Measurements from ENCODE around the gene SYCE1L.
"Not testable (repeated sequence)": the region's sequence is repeated elsewhere in the genome, so short reads cannot be mapped to it uniquely, and the experiment has no call there.

The SYCE1L gene, protein sequence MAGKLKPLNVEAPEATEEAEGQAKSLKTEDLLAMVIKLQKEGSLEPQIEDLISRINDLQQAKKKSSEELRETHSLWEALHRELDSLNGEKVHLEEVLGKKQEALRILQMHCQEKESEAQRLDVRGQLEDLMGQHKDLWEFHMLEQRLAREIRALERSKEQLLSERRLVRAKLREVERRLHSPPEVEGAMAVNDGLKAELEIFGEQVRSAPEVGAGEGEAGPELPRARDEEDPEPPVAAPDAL

DNA sequence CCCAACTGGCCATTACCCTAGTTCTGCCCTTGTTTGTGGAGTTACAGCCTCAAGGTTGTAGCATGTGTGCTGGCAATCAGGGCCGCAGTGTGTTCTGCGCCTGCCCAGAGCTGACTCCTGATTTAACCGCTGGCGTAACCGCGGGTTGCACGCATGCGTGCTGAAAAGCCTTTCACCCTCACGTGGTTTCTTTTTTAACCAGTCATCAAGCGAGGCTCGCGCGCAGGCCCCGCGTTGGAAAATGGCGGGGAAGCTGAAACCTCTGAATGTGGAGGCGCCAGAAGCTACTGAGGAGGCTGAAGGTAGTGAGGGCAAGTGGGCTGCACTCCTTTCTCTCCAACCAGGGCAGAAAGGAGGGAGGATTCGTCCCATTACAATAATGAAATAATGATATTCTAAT lies at the start of gene SYCE1L:
TSS of gene SYCE1L (plus strand) at position 198 of the 400 bp plus-strand sequence. CDS start at position 242, 44 bp downstream.
- Mint-ChIP-seq H3K27me3 (no peaks in the 10 kb centered on the region), H3K36me3 (peaks cover 2% of the 10 kb centered on the region), H3K9me3 (ENCODE audit: low read depth) (no peaks in the 10 kb centered on the region), H3K4me3 (no peak within 1 kb of the TSS), H3K27ac (no peak within 1 kb of the TSS), H3K4me1 (ENCODE audit: low read depth) (peaks cover 5% of the 10 kb centered on the region)

DNA sequence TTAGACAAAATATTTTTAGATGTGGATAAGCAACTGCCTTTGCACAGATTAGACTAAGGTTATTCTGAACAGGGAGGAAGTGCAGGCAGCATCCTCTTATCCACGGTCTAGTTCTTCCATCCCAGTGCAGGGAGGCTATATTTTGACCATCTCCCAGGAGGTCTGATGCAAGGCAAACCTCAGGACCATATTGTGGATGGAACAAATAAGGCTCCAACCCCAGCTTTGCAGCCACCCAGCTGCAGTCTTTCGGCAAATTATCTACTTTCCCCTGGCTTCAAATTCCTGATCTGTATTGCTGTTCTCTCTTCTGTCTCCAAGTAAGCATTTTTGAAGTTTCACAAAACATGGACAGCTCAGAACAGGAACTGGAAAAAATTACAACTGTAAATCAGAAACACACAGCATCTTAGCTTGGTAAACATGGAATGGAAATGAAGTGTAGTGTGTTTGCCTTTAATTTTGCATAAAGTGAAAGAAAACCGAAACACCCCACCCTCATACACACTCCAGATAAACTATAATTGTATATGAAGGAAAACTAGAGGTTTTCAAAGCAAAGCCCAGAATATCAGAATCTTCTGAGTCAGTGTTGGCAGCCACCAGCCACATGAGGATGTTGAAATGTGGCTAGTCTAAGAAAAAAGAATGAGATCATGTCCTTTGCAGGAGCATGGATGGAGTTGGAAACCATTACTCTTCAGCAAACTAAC lies 41.7 kb upstream of the SYCE1L start:
- no peak overlapping the region for H3K4me3 Mint-ChIP-seq

DNA sequence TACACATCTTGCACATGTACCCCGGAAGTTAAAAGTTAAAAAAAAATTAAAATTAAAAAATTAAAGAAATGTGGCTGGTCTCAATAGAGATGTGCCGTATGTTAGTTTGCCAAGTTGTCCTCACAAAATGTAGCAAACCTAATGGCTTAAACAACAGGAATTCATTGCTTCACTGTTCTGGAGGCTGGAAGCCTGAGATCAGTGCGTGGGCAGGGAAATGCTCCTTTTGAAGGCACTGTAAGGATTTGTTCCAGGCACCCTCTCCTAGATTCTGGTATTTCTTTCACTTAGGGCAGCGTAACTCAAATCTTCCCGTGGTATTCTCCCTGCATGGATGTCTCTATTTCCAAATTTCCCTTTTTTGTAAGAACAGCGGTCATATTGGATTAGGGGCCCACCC lies 40.9 kb upstream of the SYCE1L start:
- no peak overlapping the region for H3K27ac Mint-ChIP-seq
- no peaks in the 10 kb centered on the region for H3K4me1 Mint-ChIP-seq (ENCODE audit: low read depth)
- H3K36me3 Mint-ChIP-seq: no peaks in the 10 kb centered on the region
- no peak overlapping the region for H3K4me3 Mint-ChIP-seq
- H3K27me3 Mint-ChIP-seq: peaks cover 17% of the 10 kb centered on the region
- H3K9me3 Mint-ChIP-seq (ENCODE audit: low read depth): no peaks in the 10 kb centered on the region

More for the DNA sequence above, 41.7 kb upstream of the SYCE1L start:
- no peaks in the 10 kb centered on the region for H3K9me3 Mint-ChIP-seq (ENCODE audit: low read depth)
- peaks cover 17% of the 10 kb centered on the region for H3K27me3 Mint-ChIP-seq
- no peak overlapping the region for H3K27ac Mint-ChIP-seq
- H3K4me1 Mint-ChIP-seq (ENCODE audit: low read depth): no peaks in the 10 kb centered on the region
- no peaks in the 10 kb centered on the region for H3K36me3 Mint-ChIP-seq

DNA sequence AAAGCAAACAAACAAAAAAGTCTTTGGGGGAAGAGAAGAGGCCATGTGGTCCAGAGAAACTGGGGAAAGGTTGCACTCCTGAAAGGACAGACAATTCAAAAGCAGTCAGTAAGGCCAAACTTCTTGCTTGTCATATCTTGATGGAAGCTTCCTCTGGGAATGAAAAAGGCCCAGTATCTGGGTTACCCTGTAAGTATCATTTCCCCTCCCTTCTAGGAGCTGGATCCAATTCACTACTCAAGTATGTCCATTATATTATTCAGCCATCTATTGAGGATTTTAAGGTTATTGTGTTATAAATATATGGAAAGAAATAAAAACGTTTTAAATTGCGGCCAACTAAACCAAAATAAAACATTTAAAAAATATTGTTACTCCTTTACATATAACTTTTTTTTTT lies 34.2 kb upstream of the SYCE1L start:
- no peaks in the 10 kb centered on the region for H3K9me3 Mint-ChIP-seq (ENCODE audit: low read depth)
- no peaks in the 10 kb centered on the region for H3K36me3 Mint-ChIP-seq
- H3K4me3 Mint-ChIP-seq: no peak overlapping the region
- H3K27ac Mint-ChIP-seq: no peak overlapping the region
- peaks cover 12% of the 10 kb centered on the region for H3K27me3 Mint-ChIP-seq
- H3K4me1 Mint-ChIP-seq (ENCODE audit: low read depth): no peaks in the 10 kb centered on the region

DNA sequence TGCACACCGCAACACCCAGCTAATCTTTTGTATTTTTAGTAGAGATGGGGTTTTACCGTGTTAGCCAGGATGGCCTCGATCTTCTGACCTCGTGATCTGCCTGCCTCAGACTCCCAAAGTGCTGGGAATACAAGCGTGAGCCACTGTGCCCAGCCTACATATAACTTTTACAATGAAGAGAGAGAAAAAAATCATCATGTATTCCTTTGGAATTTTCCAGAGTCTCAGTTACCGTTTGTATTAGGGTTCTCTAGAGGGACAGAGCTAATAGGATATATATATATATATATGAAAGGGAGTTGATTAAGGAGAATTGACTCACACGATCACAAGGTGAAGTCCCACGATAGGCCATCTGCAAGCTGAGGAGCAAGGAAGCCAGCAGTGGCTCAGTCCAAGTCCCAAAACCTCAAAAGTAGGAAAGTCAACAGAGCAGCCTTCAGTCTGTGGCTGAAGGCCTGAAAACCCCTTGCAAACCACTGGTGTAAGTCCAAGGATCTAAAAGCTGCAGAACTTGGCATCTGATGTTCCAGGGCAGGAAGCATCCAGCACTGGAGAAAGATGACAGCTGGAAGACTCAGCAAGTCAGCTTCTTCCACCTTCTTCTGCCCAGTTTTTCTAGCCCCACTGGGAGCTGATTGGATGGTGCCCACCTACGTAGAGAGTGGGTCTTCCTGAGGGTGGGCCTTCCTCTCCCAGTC lies 33.5 kb upstream of the SYCE1L start:
- not testable (repeated sequence) for H3K36me3 Mint-ChIP-seq; H3K4me1 Mint-ChIP-seq (ENCODE audit: low read depth); H3K27ac Mint-ChIP-seq; H3K4me3 Mint-ChIP-seq; H3K9me3 Mint-ChIP-seq (ENCODE audit: low read depth)
- H3K27me3 Mint-ChIP-seq: peaks cover 13% of the 10 kb centered on the region

DNA sequence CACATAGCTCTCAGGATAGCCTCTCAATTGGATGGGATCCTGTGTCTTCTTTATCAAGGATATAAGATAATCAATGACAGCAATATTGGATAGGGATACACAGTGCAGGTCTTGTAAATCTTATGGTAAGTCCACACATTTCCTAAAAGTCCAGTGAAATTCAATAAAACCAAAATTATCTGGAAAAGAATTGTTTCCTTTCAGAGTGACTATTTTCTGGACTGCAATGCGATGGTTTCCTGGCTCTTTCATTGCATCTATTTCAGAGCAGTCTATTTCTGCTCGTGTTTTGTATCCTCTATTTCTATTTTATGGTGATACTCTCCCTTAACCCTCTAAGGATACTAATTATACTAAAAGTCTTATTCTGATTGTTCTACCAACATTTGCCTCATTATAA lies 32.5 kb upstream of the SYCE1L start:
- Mint-ChIP-seq H3K27ac (no peak overlapping the region), H3K9me3 (ENCODE audit: low read depth) (no peaks in the 10 kb centered on the region), H3K27me3 (peaks cover 13% of the 10 kb centered on the region), H3K4me3 (no peak overlapping the region), H3K36me3 (no peaks in the 10 kb centered on the region), H3K4me1 (ENCODE audit: low read depth) (no peaks in the 10 kb centered on the region)

DNA sequence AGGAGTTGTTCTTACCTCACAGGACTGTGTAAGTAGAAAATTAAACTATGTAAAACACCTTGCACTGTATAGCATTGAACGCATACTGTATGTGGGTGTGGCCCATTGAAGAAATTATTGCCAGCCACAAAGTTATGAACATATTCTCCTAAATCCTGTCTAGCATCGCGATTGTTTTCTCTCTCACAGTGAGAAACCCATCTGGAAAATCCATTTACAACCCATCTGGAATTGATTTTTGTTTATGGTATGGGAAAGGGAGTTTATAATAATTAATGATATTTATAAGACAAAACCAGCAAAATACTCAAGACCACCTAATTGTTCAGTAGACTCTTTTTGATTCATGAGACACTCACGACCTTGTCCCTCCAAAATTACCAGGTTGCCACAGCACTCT lies 30.3 kb upstream of the SYCE1L start:
- Mint-ChIP-seq H3K4me3 (no peak overlapping the region), H3K9me3 (ENCODE audit: low read depth) (no peaks in the 10 kb centered on the region), H3K36me3 (no peaks in the 10 kb centered on the region), H3K27me3 (peaks cover 18% of the 10 kb centered on the region), H3K4me1 (ENCODE audit: low read depth) (no peaks in the 10 kb centered on the region), H3K27ac (no peak overlapping the region)

DNA sequence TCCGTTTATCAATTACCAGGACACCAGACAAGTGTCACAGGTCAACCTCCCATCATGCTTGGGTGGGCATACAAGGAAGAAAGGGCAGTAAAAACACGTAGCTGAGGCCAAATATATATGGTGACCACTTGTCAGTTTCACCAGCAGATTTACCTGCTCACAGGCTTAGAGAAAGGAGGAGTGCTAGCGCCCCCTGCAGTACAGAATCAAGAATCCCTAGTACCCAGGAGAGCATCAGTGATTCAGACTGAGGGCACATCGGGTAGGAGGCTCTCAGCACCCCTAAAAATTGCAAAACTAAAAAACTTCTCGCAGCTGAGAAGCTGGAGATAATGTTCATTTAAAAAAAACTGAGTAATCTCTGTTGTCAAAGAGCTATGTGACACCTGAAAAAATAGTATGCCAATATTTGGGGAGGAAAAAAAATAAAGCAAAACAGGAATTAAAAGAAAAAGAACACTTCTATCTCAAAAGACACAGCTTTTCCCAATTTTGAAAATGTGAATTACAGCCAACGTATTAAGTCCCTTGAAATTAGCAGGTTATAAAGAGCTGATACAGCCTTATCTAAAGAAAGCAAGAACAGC lies 29.5 kb upstream of the SYCE1L start:
- Mint-ChIP-seq H3K4me1 (ENCODE audit: low read depth) (no peaks in the 10 kb centered on the region), H3K27ac (no peak overlapping the region), H3K9me3 (ENCODE audit: low read depth) (no peaks in the 10 kb centered on the region), H3K4me3 (no peak overlapping the region), H3K27me3 (peaks cover 21% of the 10 kb centered on the region), H3K36me3 (no peaks in the 10 kb centered on the region)

DNA sequence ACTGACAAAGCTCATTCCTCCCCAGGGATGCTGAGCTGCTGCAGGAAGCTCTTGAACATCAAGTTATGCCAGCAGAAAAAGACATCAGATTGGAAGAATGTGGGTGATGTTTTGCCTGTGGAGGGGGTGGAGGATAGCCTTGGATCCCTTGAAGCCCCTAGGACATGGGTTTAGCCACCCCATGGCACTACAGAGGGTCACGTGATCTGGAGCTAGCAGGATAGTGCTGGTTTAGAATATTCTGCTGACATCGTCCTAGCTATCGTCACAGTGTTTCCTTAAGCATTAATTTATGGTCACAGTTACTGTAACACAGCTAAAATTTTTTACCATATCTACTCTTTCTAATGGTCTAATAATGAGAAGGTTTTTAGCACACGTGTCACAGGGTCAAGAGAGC lies 28.4 kb upstream of the SYCE1L start:
- Mint-ChIP-seq H3K4me3 (no peak overlapping the region), H3K9me3 (ENCODE audit: low read depth) (no peaks in the 10 kb centered on the region), H3K4me1 (ENCODE audit: low read depth) (no peaks in the 10 kb centered on the region), H3K27ac (no peak overlapping the region), H3K36me3 (no peaks in the 10 kb centered on the region), H3K27me3 (peaks cover 25% of the 10 kb centered on the region)

DNA sequence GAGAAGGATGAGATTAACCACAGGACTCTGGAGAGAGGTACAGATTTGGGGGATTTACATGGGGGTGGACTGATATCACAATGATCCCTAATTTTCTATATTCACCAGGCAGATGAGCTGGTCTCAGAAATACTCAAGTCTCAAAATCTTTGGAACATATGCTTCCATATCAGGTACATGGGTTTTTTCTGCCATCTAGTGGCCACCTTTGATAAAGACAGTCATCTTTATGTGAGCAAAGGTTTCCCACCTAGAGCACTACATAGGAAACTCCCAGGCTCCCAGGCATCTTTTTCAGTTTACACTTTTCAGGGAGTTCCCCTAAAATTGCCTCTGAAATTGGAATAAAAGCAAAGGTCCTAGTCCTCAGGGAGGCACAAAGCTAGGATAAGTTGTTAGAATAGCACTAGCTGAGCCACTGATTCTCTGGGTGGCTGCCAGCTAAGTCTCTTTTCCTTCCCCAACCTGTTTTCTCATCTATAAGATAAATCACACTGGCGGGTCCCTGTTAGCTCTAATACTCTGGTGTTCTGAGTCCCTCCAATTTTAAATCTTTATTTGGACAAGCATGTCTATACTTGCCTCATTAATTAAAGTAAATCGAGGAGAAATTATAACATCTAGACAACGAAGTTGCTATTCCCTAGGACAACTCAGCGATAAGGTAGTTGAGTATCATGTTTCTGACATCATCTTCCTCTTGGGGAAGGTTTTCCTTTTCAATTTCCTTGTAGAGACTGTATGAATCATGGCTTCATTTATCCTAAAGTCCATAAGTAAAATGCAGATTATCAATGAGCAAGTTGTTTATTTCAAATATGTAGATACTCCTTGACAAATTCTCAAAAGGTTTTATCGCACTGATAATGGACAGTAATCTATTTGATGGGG lies 27.2 kb upstream of the SYCE1L start:
- Mint-ChIP-seq H3K4me1 (ENCODE audit: low read depth) (no peaks in the 10 kb centered on the region), H3K27me3 (peaks cover 25% of the 10 kb centered on the region), H3K27ac (no peak overlapping the region), H3K4me3 (no peak overlapping the region), H3K36me3 (no peaks in the 10 kb centered on the region), H3K9me3 (ENCODE audit: low read depth) (no peaks in the 10 kb centered on the region)

DNA sequence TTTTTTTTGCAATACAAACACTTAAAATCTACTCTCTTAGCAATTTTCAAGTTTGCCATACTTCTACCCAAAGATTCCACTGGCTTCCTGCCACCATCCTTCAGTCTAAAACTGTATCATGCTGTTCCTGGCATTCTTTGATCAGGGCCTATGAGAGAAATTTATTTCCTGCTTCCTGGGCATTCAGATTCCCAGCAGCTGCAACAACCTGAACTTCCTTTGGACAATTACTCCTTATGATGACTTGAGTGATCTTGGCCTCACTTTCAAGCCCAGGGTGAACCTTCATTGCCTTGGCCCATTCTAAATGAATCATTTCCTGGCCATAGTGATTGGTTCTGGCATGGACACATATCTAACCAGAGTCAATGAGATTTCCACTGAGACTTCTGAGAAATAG lies 26.3 kb upstream of the SYCE1L start:
- Mint-ChIP-seq H3K4me1 (ENCODE audit: low read depth) (no peaks in the 10 kb centered on the region), H3K27me3 (peaks cover 31% of the 10 kb centered on the region), H3K36me3 (no peaks in the 10 kb centered on the region), H3K27ac (no peak overlapping the region), H3K4me3 (no peak overlapping the region), H3K9me3 (ENCODE audit: low read depth) (no peaks in the 10 kb centered on the region)

DNA sequence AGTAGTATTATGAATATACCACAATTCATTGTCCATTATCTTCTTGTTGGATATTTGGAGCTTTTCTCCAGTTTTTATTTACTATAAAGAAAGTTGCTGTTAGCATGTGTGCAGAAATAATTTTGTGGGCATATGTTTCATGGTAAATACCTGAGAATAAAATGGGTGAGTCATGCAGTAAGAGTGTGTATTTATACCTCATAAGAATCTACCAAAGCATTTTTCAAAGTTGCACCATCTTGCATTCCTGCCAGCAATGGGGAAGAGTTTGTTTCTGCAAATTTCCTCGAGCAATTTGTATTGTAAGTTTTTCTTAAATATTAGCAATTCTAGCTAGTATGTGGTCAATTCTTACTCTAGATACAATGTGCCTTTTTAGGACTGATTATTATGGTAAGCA lies 16.1 kb upstream of the SYCE1L start:
- no peaks in the 10 kb centered on the region for H3K4me1 Mint-ChIP-seq (ENCODE audit: low read depth)
- H3K27me3 Mint-ChIP-seq: peaks cover 10% of the 10 kb centered on the region
- H3K4me3 Mint-ChIP-seq: no peak overlapping the region
- no peaks in the 10 kb centered on the region for H3K9me3 Mint-ChIP-seq (ENCODE audit: low read depth)
- H3K27ac Mint-ChIP-seq: no peak overlapping the region
- H3K36me3 Mint-ChIP-seq: no peaks in the 10 kb centered on the region

DNA sequence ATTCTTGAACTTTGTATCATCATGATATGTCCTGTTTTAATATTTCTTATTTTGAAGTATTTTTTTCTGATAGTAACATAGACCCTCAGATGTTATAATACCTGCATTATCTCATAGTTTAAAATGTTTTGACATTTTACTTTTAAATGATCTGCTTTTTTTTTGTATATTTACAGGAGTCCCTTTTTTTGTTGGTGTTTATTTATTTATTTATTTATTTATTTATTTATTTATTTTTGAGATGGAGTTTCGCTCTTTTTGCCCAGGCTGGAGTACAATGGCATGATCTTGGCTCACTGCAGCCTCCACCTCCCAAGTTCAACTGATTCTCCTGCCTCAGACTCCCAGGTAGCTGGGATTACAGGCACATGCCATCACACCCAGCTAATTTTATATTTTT lies 12.9 kb upstream of the SYCE1L start:
- not testable (repeated sequence) for H3K9me3 Mint-ChIP-seq (ENCODE audit: low read depth); H3K27ac Mint-ChIP-seq; H3K36me3 Mint-ChIP-seq; H3K4me3 Mint-ChIP-seq; H3K27me3 Mint-ChIP-seq
- peaks cover 12% of the 10 kb centered on the region for H3K4me1 Mint-ChIP-seq (ENCODE audit: low read depth)

DNA sequence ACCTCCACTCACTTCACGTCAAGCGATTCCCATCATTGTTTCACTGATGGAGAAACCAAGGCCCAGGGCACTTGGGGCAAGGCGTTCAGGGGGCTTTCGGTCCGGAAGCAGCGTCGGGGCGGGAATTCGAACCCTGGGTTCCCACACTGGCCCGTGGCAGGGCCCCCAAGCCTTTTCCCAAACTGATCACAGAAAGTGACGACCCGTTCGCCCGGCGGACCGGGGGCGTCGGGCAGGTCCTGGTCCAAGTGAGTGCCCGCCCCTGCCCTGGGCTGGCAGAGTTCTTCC lies 9.1 kb upstream of the SYCE1L start:
- H3K27ac Mint-ChIP-seq: peak overlapping the region; percentile 99
- H3K4me3 Mint-ChIP-seq: peak overlapping the region; percentile 96
- H3K4me1 Mint-ChIP-seq (ENCODE audit: low read depth): peaks cover 41% of the 10 kb centered on the region
- peaks cover 6% of the 10 kb centered on the region for H3K27me3 Mint-ChIP-seq
- H3K36me3 Mint-ChIP-seq: peaks cover 19% of the 10 kb centered on the region
- H3K9me3 Mint-ChIP-seq (ENCODE audit: low read depth): no peaks in the 10 kb centered on the region

Data from activated naive CD8-positive, alpha-beta T cell (primary cell).